SK-N-SH treated with all-trans-retinoic acid at 6 μM for 48 hours (cell line): ENCODE data around the gene TMPO.

ENCODE experiments used
- ATAC-seq: fragments of 200-7000 bp; cut with Tn5 transposase; 3 replicates; pipeline ENCODE4 v1.9.1; 2020; ENCODE audit warnings: mild to moderate bottlenecking, moderate library complexity
- BACH2 ChIP-seq: fragments of 250-450 bp; sonication (Bioruptor Pico); IDR thresholded peaks from 2 replicates; pipeline ENCODE4 v1.9.0; 2021; ENCODE audit warnings: mild to moderate bottlenecking, borderline replicate concordance
- CREB5 ChIP-seq: fragments of 250-450 bp; sonication (Bioruptor Pico); IDR thresholded peaks from 2 replicates; pipeline ENCODE4 v1.5.1; 2020; ENCODE audit warnings: low read depth, mild to moderate bottlenecking, moderate library complexity
- CSDC2 ChIP-seq: fragments of 250-450 bp; sonication (Bioruptor Pico); IDR thresholded peaks from 2 replicates; pipeline ENCODE4 v1.5.0; 2020; ENCODE audit warnings: mild to moderate bottlenecking, moderate library complexity
- CSRNP3 ChIP-seq: fragments of 250-450 bp; sonication (Bioruptor Pico); IDR thresholded peaks from 2 replicates; pipeline ENCODE4 v1.5.1; 2021; ENCODE audit warnings: mild to moderate bottlenecking, moderate library complexity
- ESRRG ChIP-seq: fragments of 250-450 bp; sonication (Bioruptor Pico); IDR thresholded peaks from 2 replicates; pipeline ENCODE4 v1.6.1; 2021; ENCODE audit warnings: mild to moderate bottlenecking
- GLIS3 ChIP-seq: fragments of 250-450 bp; sonication (Bioruptor Pico); IDR thresholded peaks from 2 replicates; pipeline ENCODE4 v1.5.0; 2020; ENCODE audit warnings: mild to moderate bottlenecking, moderate library complexity
- ISL1 ChIP-seq: fragments of 250-450 bp; sonication (Bioruptor Pico); IDR thresholded peaks from 2 replicates; pipeline ENCODE4 v2.1.2; 2022; ENCODE audit warnings: mild to moderate bottlenecking, moderate library complexity
- OSR1 ChIP-seq: fragments of 250-450 bp; sonication (Bioruptor Pico); IDR thresholded peaks from 2 replicates; pipeline ENCODE4 v1.8.0; 2022; ENCODE audit warnings: moderate library complexity, mild to moderate bottlenecking, inconsistent platforms
- PATZ1 ChIP-seq: fragments of 250-450 bp; sonication (Bioruptor Pico); IDR thresholded peaks from 2 replicates; pipeline ENCODE4 v1.8.0; 2020; ENCODE audit warnings: mild to moderate bottlenecking, moderate library complexity, borderline replicate concordance
- POU6F1 ChIP-seq: fragments of 250-450 bp; sonication (Bioruptor Pico); IDR thresholded peaks from 2 replicates; pipeline ENCODE4 v1.8.0; 2021; ENCODE audit warnings: low read depth, mild to moderate bottlenecking, moderate library complexity, borderline replicate concordance
- RARB ChIP-seq: fragments of 250-450 bp; sonication (Bioruptor Pico); IDR thresholded peaks from 2 replicates; pipeline ENCODE4 v1.8.0; 2021; ENCODE audit warnings: mild to moderate bottlenecking, moderate library complexity
- SNAI2 ChIP-seq: fragments of 250-450 bp; sonication (Bioruptor Pico); IDR thresholded peaks from 2 replicates; pipeline ENCODE4 v1.5.0; 2020; ENCODE audit warnings: mild to moderate bottlenecking, moderate library complexity
- TOX ChIP-seq: fragments of 250-450 bp; sonication (Bioruptor Pico); IDR thresholded peaks from 2 replicates; pipeline ENCODE4 v1.8.0; 2021; ENCODE audit warnings: mild to moderate bottlenecking, moderate library complexity, borderline replicate concordance
- TSHZ2 ChIP-seq: fragments of 250-450 bp; sonication (Bioruptor Pico); IDR thresholded peaks from 2 replicates; pipeline ENCODE4 v1.5.0; 2020; ENCODE audit warnings: mild to moderate bottlenecking, moderate library complexity
- ZC3H10 ChIP-seq: fragments of 250-450 bp; sonication (Bioruptor Pico); IDR thresholded peaks from 2 replicates; pipeline ENCODE4 v1.5.1; 2021; ENCODE audit warnings: mild to moderate bottlenecking, moderate library complexity
- ZFP3 ChIP-seq: fragments of 250-450 bp; sonication (Bioruptor Pico); IDR thresholded peaks from 2 replicates; pipeline ENCODE4 v1.5.0; 2020; ENCODE audit warnings: mild to moderate bottlenecking, moderate library complexity
- ZFP30 ChIP-seq: fragments of 450-650 bp; formaldehyde crosslinking; IDR thresholded peaks from 2 replicates; pipeline ENCODE4 v1.5.0; 2022; ENCODE audit warnings: mild to moderate bottlenecking, moderate library complexity
- ZNF565 ChIP-seq: fragments of 450-650 bp; formaldehyde crosslinking; conservative IDR thresholded peaks from 2 replicates; pipeline ENCODE4 v1.5.0; 2020; ENCODE audit warnings: low read depth, mild to moderate bottlenecking, moderate library complexity
- ZNF70 ChIP-seq: fragments of 450-650 bp; formaldehyde crosslinking; IDR thresholded peaks from 2 replicates; pipeline ENCODE4 v1.5.0; 2020; ENCODE audit warnings: mild to moderate bottlenecking, moderate library complexity
- ZNF8 ChIP-seq: fragments of 450-650 bp; formaldehyde crosslinking; IDR thresholded peaks from 2 replicates; pipeline ENCODE4 v1.5.0; 2020; ENCODE audit warnings: mild to moderate bottlenecking, moderate library complexity

The TMPO gene

GRCh38 chr12:98581101-98581500 lies 65.7 kb downstream of the TMPO start:
- no peak for ATAC-seq
- TF ChIP-seq ZFP3 (no peak), CSRNP3 (CRISPR knock-in tag) (no peak), CREB5 (CRISPR knock-in tag) (no peak), TSHZ2 (CRISPR knock-in tag) (no peak), ZFP30 (CRISPR knock-in tag) (no peak), OSR1 (CRISPR knock-in tag) (no peak), SNAI2 (CRISPR knock-in tag) (no peak), ISL1 (CRISPR knock-in tag) (no peak), PATZ1 (CRISPR knock-in tag) (no peak)

- no peak for ATAC-seq
- TF ChIP-seq GLIS3 (no peak), CSDC2 (no peak), ZNF565 (no peak), PATZ1 (CRISPR knock-in tag) (no peak), ZC3H10 (CRISPR knock-in tag) (no peak), POU6F1 (CRISPR knock-in tag) (no peak), CSRNP3 (CRISPR knock-in tag) (no peak)
Measured at GRCh38 chr12:98582093-98582492, 66.7 kb downstream of the TMPO start.

- ATAC-seq, result no peak
- TF ChIP-seq ISL1 (CRISPR knock-in tag) (no peak), ZC3H10 (CRISPR knock-in tag) (no peak), OSR1 (CRISPR knock-in tag) (no peak), GLIS3 (no peak), TSHZ2 (CRISPR knock-in tag) (no peak), ESRRG (CRISPR knock-in tag) (no peak), BACH2 (CRISPR knock-in tag) (no peak), ZNF565 (no peak), ZNF8 (CRISPR knock-in tag) (no peak), RARB (CRISPR knock-in tag) (no peak), TOX (CRISPR knock-in tag) (no peak), CREB5 (CRISPR knock-in tag) (no peak), CSDC2 (no peak), ZNF70 (no peak)
Measured at GRCh38 chr12:98587084-98587483, 71.7 kb downstream of the TMPO start.
